ENCODE data around the gene FLYWCH1. TPM values are rescaled to one million over a fixed set of nuclear protein-coding genes. Genes with fewer than 3 reads are reported as not detected.

The FLYWCH1 gene
- polyA plus RNA-seq, 3 donors = 5.0 to 42.7 (median 7.1) TPM

DNA sequence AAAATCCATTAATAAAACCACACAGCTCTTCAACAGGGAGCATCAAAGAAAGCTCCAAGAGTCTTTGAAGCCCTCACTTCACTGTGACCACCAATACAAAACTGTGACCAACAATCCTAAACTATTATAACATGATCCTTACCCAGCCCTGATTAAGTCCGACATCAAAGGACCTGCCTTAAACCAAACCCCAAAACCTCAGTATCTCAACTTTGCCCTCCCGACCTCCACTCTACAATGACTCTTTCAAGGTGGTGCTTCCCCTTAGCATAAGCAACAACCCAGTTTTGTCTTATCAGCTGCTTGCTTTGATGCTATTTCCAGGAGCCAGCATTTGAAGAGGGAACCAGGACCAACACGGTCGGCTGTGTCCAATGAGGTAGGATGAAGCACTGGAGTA is 45.3 kb upstream of the FLYWCH1 start:
- Histone ChIP-seq H3K27me3 (ENCODE audit: control insufficient read depth in 2 of 2, insufficient read depth in 2 of 2, low read length in 2 of 2) (no peaks in the 10 kb centered on the region), H3K4me3 (replicated peaks in 1 of 3; ENCODE audit: low read depth in 2 of 3, low read length in 3 of 3) (no peak overlapping the region), H2AFZ (ENCODE audit: insufficient read depth, low read depth, low read length, poor library complexity, severe bottlenecking) (no peak overlapping the region), H3K9me3 (replicated peaks in 1 of 2; ENCODE audit: control insufficient read depth in 1 of 2, insufficient read depth in 1 of 2, low read length in 2 of 2) (no peaks in the 10 kb centered on the region), H4K20me1 (ENCODE audit: insufficient read depth, low read length) (no peaks in the 10 kb centered on the region), H3K27ac (ENCODE audit: low read depth in 1 of 2, low read length in 2 of 2) (no peak overlapping the region), H3K9ac (ENCODE audit: insufficient read depth, low read length, poor library complexity, severe bottlenecking) (no peak overlapping the region), H3K79me2 (ENCODE audit: insufficient read depth, low read length) (no peaks in the 10 kb centered on the region), H3K4me1 (ENCODE audit: control insufficient read depth in 1 of 2, insufficient read depth in 2 of 2, low read length in 2 of 2) (peaks cover 9 to 10% of the 10 kb centered on the region in 2 donors), H3K4me2 (replicated peaks; ENCODE audit: extremely low read depth, low read length, poor library complexity, severe bottlenecking) (no peak overlapping the region), H3K36me3 (replicated peaks in 1 of 2; ENCODE audit: control insufficient read depth in 1 of 2, insufficient read depth in 2 of 2, low read length in 2 of 2) (no peaks in the 10 kb centered on the region)
- peaks cover 6% of the 10 kb centered on the region for H3K4me1 Mint-ChIP-seq
- 100% methylated on average over 4 of the region's 4 CpGs for WGBS (ENCODE audit: insufficient coverage)
- H3K27me3 Mint-ChIP-seq (ENCODE audit: low read depth in 3 of 3) = peaks cover 5 to 10% (median 6%) of the 10 kb centered on the region in 3 donors
- H3K9me3 Mint-ChIP-seq = peaks cover 0 to 1% (median 0%) of the 10 kb centered on the region in 7 donors
- DNase-seq = no peak
- no peak overlapping the region for H3K4me3 Mint-ChIP-seq
- intact Hi-C loops (cut with micrococcal nuclease) = no loop called here
- TF ChIP-seq, protein P1, sequence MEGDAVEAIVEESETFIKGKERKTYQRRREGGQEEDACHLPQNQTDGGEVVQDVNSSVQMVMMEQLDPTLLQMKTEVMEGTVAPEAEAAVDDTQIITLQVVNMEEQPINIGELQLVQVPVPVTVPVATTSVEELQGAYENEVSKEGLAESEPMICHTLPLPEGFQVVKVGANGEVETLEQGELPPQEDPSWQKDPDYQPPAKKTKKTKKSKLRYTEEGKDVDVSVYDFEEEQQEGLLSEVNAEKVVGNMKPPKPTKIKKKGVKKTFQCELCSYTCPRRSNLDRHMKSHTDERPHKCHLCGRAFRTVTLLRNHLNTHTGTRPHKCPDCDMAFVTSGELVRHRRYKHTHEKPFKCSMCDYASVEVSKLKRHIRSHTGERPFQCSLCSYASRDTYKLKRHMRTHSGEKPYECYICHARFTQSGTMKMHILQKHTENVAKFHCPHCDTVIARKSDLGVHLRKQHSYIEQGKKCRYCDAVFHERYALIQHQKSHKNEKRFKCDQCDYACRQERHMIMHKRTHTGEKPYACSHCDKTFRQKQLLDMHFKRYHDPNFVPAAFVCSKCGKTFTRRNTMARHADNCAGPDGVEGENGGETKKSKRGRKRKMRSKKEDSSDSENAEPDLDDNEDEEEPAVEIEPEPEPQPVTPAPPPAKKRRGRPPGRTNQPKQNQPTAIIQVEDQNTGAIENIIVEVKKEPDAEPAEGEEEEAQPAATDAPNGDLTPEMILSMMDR (IDR thresholded peaks at IDR 0.05) = no peak
- no peaks in the 10 kb centered on the region for H3K36me3 Mint-ChIP-seq
- H3K27ac Mint-ChIP-seq = no peak overlapping the region

- H3K4me3 ChIP-seq (replicated peaks in 1 of 3; ENCODE audit: low read depth in 2 of 3, low read length in 3 of 3) = peak overlapping the region; percentile 39 to 77 (median 64)
- no peak for DNase-seq
- H2AFZ ChIP-seq (ENCODE audit: insufficient read depth, low read depth, low read length, poor library complexity, severe bottlenecking) = peak overlapping the region; percentile 93
- peaks cover 0 to 1% (median 0%) of the 10 kb centered on the region in 7 donors for H3K9me3 Mint-ChIP-seq
- H3K4me3 Mint-ChIP-seq = peak overlapping the region; percentile 89 to 93
- TF ChIP-seq, protein P1 (IDR thresholded peaks at IDR 0.05) = no peak
- H3K36me3 ChIP-seq (replicated peaks in 1 of 2; ENCODE audit: control insufficient read depth in 1 of 2, insufficient read depth in 2 of 2, low read length in 2 of 2) = no peaks in the 10 kb centered on the region
- no peaks in the 10 kb centered on the region for H3K79me2 ChIP-seq (ENCODE audit: insufficient read depth, low read length)
- H3K4me1 ChIP-seq (ENCODE audit: control insufficient read depth in 1 of 2, insufficient read depth in 2 of 2, low read length in 2 of 2) = peaks cover 11 to 12% of the 10 kb centered on the region in 2 donors
- H3K9me3 ChIP-seq (replicated peaks in 1 of 2; ENCODE audit: control insufficient read depth in 1 of 2, insufficient read depth in 1 of 2, low read length in 2 of 2) = no peaks in the 10 kb centered on the region
- no peaks in the 10 kb centered on the region for H4K20me1 ChIP-seq (ENCODE audit: insufficient read depth, low read length)
- no peaks in the 10 kb centered on the region for H3K27me3 ChIP-seq (ENCODE audit: control insufficient read depth in 2 of 2, insufficient read depth in 2 of 2, low read length in 2 of 2)
- peak overlapping the region; percentile 78 for H3K4me2 ChIP-seq (replicated peaks; ENCODE audit: extremely low read depth, low read length, poor library complexity, severe bottlenecking)
- H3K27me3 Mint-ChIP-seq (ENCODE audit: low read depth in 3 of 3) = peaks cover 5 to 10% (median 6%) of the 10 kb centered on the region in 3 donors
- intact Hi-C loops (cut with micrococcal nuclease) = no loop called here
- peak overlapping the region; percentile 95 to 96 (median 96) for H3K27ac Mint-ChIP-seq
- H3K9ac ChIP-seq (ENCODE audit: insufficient read depth, low read length, poor library complexity, severe bottlenecking) = peak overlapping the region; percentile 74
- no peaks in the 10 kb centered on the region for H3K36me3 Mint-ChIP-seq
- 40% methylated on average over 1 of the region's 8 CpGs for WGBS (ENCODE audit: insufficient coverage)
- H3K4me1 Mint-ChIP-seq = peaks cover 7% of the 10 kb centered on the region
- peak overlapping the region; percentile 88 to 90 for H3K27ac ChIP-seq (ENCODE audit: low read depth in 1 of 2, low read length in 2 of 2)
Observed at GRCh38 chr16:2867661-2867986, 44.1 kb upstream of the FLYWCH1 start.

All from CD14-positive monocyte (primary cell).